HG02981 (cell line): Measurements from ENCODE around the gene BAIAP2.
"Not testable (repeated sequence)": the region's sequence is repeated elsewhere in the genome, so short reads cannot be mapped to it uniquely, and the experiment has no call there.

Experiments
- ATAC-seq: cut with Tn5 transposase; IDR thresholded peaks from one replicate; pipeline ENCODE4 v1.9.1; 2021; ENCODE audit warnings: mild to moderate bottlenecking, moderate library complexity; ENCODE audit not compliant: unreplicated experiment

BAIAP2 gene

GRCh38 chr17:81000631-81001357 lies 34.2 kb upstream of the BAIAP2 start:
- no peak for ATAC-seq

GRCh38 chr17:81002013-81002384 lies 33.0 kb upstream of the BAIAP2 start:
- no peak for ATAC-seq

GRCh38 chr17:81002409-81003361 lies 32.3 kb upstream of the BAIAP2 start:
- no peak for ATAC-seq

- no peak for ATAC-seq
These were observed 31.1 kb upstream of the BAIAP2 start for GRCh38 chr17:81003711-81004475.

GRCh38 chr17:81006891-81007290 lies 28.1 kb upstream of the BAIAP2 start:
- ATAC-seq = no peak

GRCh38 chr17:81008140-81008539 lies 26.8 kb upstream of the BAIAP2 start:
- no peak for ATAC-seq

- ATAC-seq = no peak
These were observed 25.8 kb upstream of the BAIAP2 start for GRCh38 chr17:81009136-81009535.

GRCh38 chr17:81010935-81011334 lies 24.0 kb upstream of the BAIAP2 start:
- ATAC-seq = no peak

GRCh38 chr17:81011951-81012350 lies 23.0 kb upstream of the BAIAP2 start:
- ATAC-seq = no peak

- no peak for ATAC-seq
These were observed 22.1 kb upstream of the BAIAP2 start for GRCh38 chr17:81012574-81013447.

GRCh38 chr17:81013642-81014041 lies 21.3 kb upstream of the BAIAP2 start:
- ATAC-seq = no peak

GRCh38 chr17:81015136-81015535 lies 19.8 kb upstream of the BAIAP2 start:
- no peak for ATAC-seq

GRCh38 chr17:81016575-81016974 lies 18.4 kb upstream of the BAIAP2 start:
- no peak for ATAC-seq

GRCh38 chr17:81017330-81017729 lies 17.6 kb upstream of the BAIAP2 start:
- not testable (repeated sequence) for ATAC-seq

GRCh38 chr17:81018044-81018802 lies 16.7 kb upstream of the BAIAP2 start:
- ATAC-seq = no peak

GRCh38 chr17:81019563-81020442 lies 15.1 kb upstream of the BAIAP2 start:
- ATAC-seq = no peak

- ATAC-seq = no peak
These were observed 14.5 kb upstream of the BAIAP2 start for GRCh38 chr17:81020443-81020766.

- ATAC-seq = no peak
These were observed 14.0 kb upstream of the BAIAP2 start for GRCh38 chr17:81020767-81021497.
